ENCODE results near the gene SUSD3. TPM values are rescaled to one million over a fixed set of nuclear protein-coding genes. Genes with fewer than 3 reads are reported as not detected.

The SUSD3 gene
- total and polyA plus RNA-seq, 2 of the 8 experiments (the other 6 are each of a cell fraction or from before 2014, with no cell fraction given): 5.5 to 35.4 TPM

DNA sequence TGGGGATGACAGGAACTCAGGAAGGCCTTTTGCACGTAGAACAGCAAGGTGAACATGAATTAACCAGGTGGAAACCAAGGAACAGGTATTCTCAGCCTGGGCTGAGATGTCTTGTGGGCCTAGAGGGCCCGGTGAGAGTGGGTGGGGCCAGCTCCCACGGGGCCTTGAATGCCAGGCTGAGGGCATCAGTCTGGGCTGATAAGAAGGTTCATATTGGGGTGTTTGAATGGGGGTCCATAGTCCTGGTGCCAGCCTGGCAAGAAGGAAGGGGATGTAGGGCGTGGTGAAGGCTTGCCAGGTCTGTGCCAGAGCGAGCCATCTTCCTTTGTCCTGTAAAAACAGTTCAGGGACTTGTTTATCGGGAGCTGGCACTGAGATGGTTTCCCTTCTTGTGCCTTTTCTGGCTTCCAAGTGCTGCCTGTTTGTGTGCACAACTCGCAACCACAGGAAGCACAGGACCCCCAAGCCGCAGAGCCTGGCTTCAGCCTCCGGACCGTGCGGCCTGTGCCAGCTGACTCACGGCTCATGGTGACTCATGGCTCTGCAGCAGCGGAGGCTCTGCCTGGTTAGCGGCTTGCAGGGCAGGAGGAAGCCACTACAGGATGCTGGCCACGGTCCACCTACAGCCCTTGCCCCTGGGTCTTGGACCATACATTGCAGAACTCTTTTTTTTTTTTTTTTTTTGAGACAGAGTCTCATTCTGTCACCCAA is 39.9 kb downstream of the SUSD3 start:
- H3K4me3 ChIP-seq (ENCODE audit: extremely low read depth in 1 of 4, insufficient read depth in 2 of 4, low read depth in 3 of 4, low read length in 4 of 4): no peak overlapping the region

More for the DNA sequence above, 39.9 kb downstream of the SUSD3 start:
- H3K23ac ChIP-seq (ENCODE audit: insufficient read length): no peak overlapping the region
- H3K27ac ChIP-seq (ENCODE audit: low read depth, low read length): no peak overlapping the region
- no peak overlapping the region for H2BK12ac ChIP-seq (ENCODE audit: low read depth, low read length)
- no peak overlapping the region for H2BK5ac ChIP-seq (ENCODE audit: low read depth, low read length)
- H2AFZ ChIP-seq (ENCODE audit: low read length): no peak overlapping the region
- DNase-seq (ENCODE audit: low read depth in 1 of 2, low spot score in 2 of 2) (no peak), FAIRE-seq (no peak)
- no peak overlapping the region for H4K91ac ChIP-seq (replicated peaks; ENCODE audit: insufficient read length, low read length)
- no peak overlapping the region for H2AK5ac ChIP-seq (ENCODE audit: low read depth, low read length)
- H4K5ac ChIP-seq (ENCODE audit: insufficient read length, low read depth, low read length): no peak overlapping the region
- no peak overlapping the region for H2BK15ac ChIP-seq (ENCODE audit: low read length)
- peaks cover 12% of the 10 kb centered on the region for H3K23me2 ChIP-seq (ENCODE audit: low read depth, low read length)
- TF ChIP-seq PHF8 (conservative IDR thresholded peaks at IDR 0.05; ENCODE audit: low read depth, low read length): no peak
- ChIA-PET CTCF (ENCODE audit: partially characterized antibody) (interaction anchor here (0.7 to 1.9 kb wide), 9 partner anchors 9 to 419 kb away, joined by 3 to 8 read pairs (median 4); no protein-coding TSS in a partner anchor), POLR2A (ENCODE audit: partially characterized antibody) (interaction anchor here (0.7 kb wide), 1 partner anchor 38 kb away, joined by 4 read pairs; no protein-coding TSS in a partner anchor)
- H3K9ac ChIP-seq (replicated peaks in 1 of 4; ENCODE audit: extremely low read depth in 1 of 4, low read depth in 3 of 4, low read length in 3 of 4): no peak overlapping the region
- peaks cover 0 to 4% of the 10 kb centered on the region in 2 experiments for H4K20me1 ChIP-seq (replicated peaks in 1 of 2; ENCODE audit: control insufficient read depth in 1 of 2, insufficient read depth in 2 of 2, low read length in 2 of 2)
- no peak overlapping the region for H3K56ac ChIP-seq (replicated peaks; ENCODE audit: insufficient read length, low read depth, low read length)
- no peak overlapping the region for H3K18ac ChIP-seq (ENCODE audit: extremely low read depth, low read length)
- H2BK120ac ChIP-seq (replicated peaks; ENCODE audit: low read depth, low read length): no peak overlapping the region
- H3K9me3 ChIP-seq (ENCODE audit: insufficient read depth in 2 of 2, low read depth in 1 of 2, low read length in 1 of 2): no peaks in the 10 kb centered on the region
- H3K4me2 ChIP-seq (ENCODE audit: insufficient read depth in 1 of 2, low read depth in 2 of 2, low read length in 2 of 2): no peak overlapping the region
- H2BK20ac ChIP-seq (ENCODE audit: low read length): no peak overlapping the region
- peaks cover 0 to 7% of the 10 kb centered on the region in 2 experiments; a peak in 1 of 4 replicates for H3K79me2 ChIP-seq (ENCODE audit: control insufficient read depth in 1 of 2, insufficient read depth in 2 of 2, low read length in 2 of 2)
- H3K4ac ChIP-seq (replicated peaks; ENCODE audit: insufficient read length, low read depth, low read length): peak overlapping the region; percentile 14
- no peaks in the 10 kb centered on the region for H3K36me3 ChIP-seq (ENCODE audit: control insufficient read depth in 2 of 4, insufficient read depth in 4 of 4, low read length in 3 of 4)
- H3K14ac ChIP-seq (ENCODE audit: insufficient read length): no peak overlapping the region
- peak overlapping the region; percentile 3; the same call in 1 of the 2 replicates for H4K8ac ChIP-seq (ENCODE audit: extremely low read depth, insufficient read depth, low read length)
- no peaks in the 10 kb centered on the region; a peak in 1 of 7 replicates for H3K27me3 ChIP-seq (replicated peaks in 1 of 4; ENCODE audit: control insufficient read depth in 3 of 4, extremely low read depth in 1 of 4, insufficient read depth in 3 of 4, low read length in 3 of 4)
- no peaks in the 10 kb centered on the region for H3K79me1 ChIP-seq (ENCODE audit: low read depth, low read length)
- 90% methylated on average over 15 of the region's 15 CpGs; no CpG with 5 or more reads in 1 of the 2 experiments for WGBS, 2 experiments (ENCODE audit: extremely low coverage in 1 of 2, insufficient coverage in 1 of 2, insufficient read length in 1 of 2, insufficient replicate concordance in 2 of 2, low coverage in 1 of 2, low lambda C conversion rate in 2 of 2, missing lambda C conversion rate in 1 of 2)
- peaks cover 0 to 13% (median 7%) of the 10 kb centered on the region in 4 experiments; a peak in 4 of 7 replicates for H3K4me1 ChIP-seq (replicated peaks in 1 of 4; ENCODE audit: control insufficient read depth in 3 of 4, insufficient read depth in 4 of 4, low read length in 3 of 4)

Measured in H1 (cell line).